Loucy (cell line): ENCODE results near the gene NAA11.
"Not testable (repeated sequence)": the region's sequence is repeated elsewhere in the genome, so short reads cannot be mapped to it uniquely, and the experiment has no call there.

Experiments
- CTCF ChIP-seq: fragments of 200-600 bp; sonication (generic); conservative IDR thresholded peaks from 2 replicates; pipeline ENCODE4 v1.5.1; 2014; ENCODE audit warnings: mild to moderate bottlenecking, antibody characterized with exemption, low read length
- EZH2phosphoT487 ChIP-seq: fragments of 200-600 bp; IDR thresholded peaks from 2 replicates; pipeline ENCODE4 v1.6.1; 2018; ENCODE audit warnings: antibody characterized with exemption, mild to moderate bottlenecking, moderate library complexity, borderline replicate concordance

- TF ChIP-seq CTCF, EZH2phosphoT487: not testable (repeated sequence)
These were observed 48.4 kb downstream of the NAA11 start for GRCh38 chr4:79277467-79277866.
